HepG2 (cell line): ENCODE measurements around the gene BCAS3.

Experiments
- MED13 ChIP-seq: sonication (generic); formaldehyde crosslinking; IDR thresholded peaks from 2 replicates; pipeline ENCODE4 v1.5.0; 2020; ENCODE audit warnings: missing genetic modification reagents
- PHF5A ChIP-seq: IDR thresholded peaks from one replicate; pipeline ENCODE4 v1.6.1; 2018; ENCODE audit warnings: low read depth, missing genetic modification reagents; ENCODE audit not compliant: unreplicated experiment
- POLR2A ChIP-seq, 2 experiments: IDR thresholded peaks; 2 replicates each; pipeline ENCODE4 v1.6.1; 2011; ENCODE audit warnings: low read depth in 2 of 2, low read length in 2 of 2, mild to moderate bottlenecking in 1 of 2, moderate library complexity in 1 of 2; ENCODE audit not compliant: insufficient read depth in 1 of 2
- TCF7L2 ChIP-seq: IDR thresholded peaks from 2 replicates; pipeline ENCODE4 v1.6.1; 2011; ENCODE audit warnings: mild to moderate bottlenecking, low read depth, low read length, moderate library complexity
- TRIM22 ChIP-seq: fragments of 450-650 bp; IDR thresholded peaks from 2 replicates; pipeline ENCODE4 v1.6.1; 2017
- YY1 ChIP-seq: IDR thresholded peaks from 2 replicates; pipeline ENCODE4 v1.6.1; 2011; ENCODE audit warnings: low read length, low read depth, moderate library complexity, mild to moderate bottlenecking; ENCODE audit not compliant: insufficient read depth, insufficient replicate concordance
- ZBTB7A ChIP-seq: sonication (generic); formaldehyde crosslinking; IDR thresholded peaks from 2 replicates; pipeline ENCODE4 v1.8.0; 2022; ENCODE audit warnings: mild to moderate bottlenecking, missing genetic modification reagents
- ZNF280D ChIP-seq: sonication (generic); formaldehyde crosslinking; IDR thresholded peaks from 2 replicates; pipeline ENCODE4 v1.5.1; 2020; ENCODE audit warnings: mild to moderate bottlenecking, missing genetic modification reagents
- ZNF350 ChIP-seq: sonication (generic); formaldehyde crosslinking; IDR thresholded peaks from 2 replicates; pipeline ENCODE4 v1.4.0; 2020; ENCODE audit warnings: mild to moderate bottlenecking, low read depth, missing genetic modification reagents, borderline replicate concordance
- ZNF496 ChIP-seq: sonication (generic); formaldehyde crosslinking; IDR thresholded peaks from 2 replicates; pipeline ENCODE4 v1.8.1; 2023; ENCODE audit warnings: mild to moderate bottlenecking, moderate library complexity, missing genetic modification reagents; ENCODE audit not compliant: insufficient replicate concordance
- TF ChIP-seq, protein P1 (sequence below), 2 experiments: IDR thresholded peaks; 2 replicates each; pipeline ENCODE4 v1.6.1; 2011 to 2012; ENCODE audit warnings: low read length in 2 of 2, borderline replicate concordance in 1 of 2, low read depth in 1 of 2, mild to moderate bottlenecking in 1 of 2, moderate library complexity in 1 of 2
- TF ChIP-seq, protein P2 (sequence below): sonication (generic); formaldehyde crosslinking; IDR thresholded peaks from 2 replicates; pipeline ENCODE4 v1.4.0; 2020; ENCODE audit warnings: low read depth, missing genetic modification reagents

- TF ChIP-seq ZNF496 (CRISPR knock-in tag) (no peak), ZNF350 (CRISPR knock-in tag) (no peak), YY1 (no peak), TCF7L2 (no peak), PHF5A (CRISPR knock-in tag) (no peak), ZNF280D (no peak), TRIM22 (no peak), POLR2A (IDR thresholded peaks at IDR 0.05; ENCODE audit: insufficient read depth in 1 of 2, low read depth in 2 of 2, low read length in 2 of 2) (no peak), ZBTB7A (no peak), MED13 (no peak)
- TF ChIP-seq, protein P1, sequence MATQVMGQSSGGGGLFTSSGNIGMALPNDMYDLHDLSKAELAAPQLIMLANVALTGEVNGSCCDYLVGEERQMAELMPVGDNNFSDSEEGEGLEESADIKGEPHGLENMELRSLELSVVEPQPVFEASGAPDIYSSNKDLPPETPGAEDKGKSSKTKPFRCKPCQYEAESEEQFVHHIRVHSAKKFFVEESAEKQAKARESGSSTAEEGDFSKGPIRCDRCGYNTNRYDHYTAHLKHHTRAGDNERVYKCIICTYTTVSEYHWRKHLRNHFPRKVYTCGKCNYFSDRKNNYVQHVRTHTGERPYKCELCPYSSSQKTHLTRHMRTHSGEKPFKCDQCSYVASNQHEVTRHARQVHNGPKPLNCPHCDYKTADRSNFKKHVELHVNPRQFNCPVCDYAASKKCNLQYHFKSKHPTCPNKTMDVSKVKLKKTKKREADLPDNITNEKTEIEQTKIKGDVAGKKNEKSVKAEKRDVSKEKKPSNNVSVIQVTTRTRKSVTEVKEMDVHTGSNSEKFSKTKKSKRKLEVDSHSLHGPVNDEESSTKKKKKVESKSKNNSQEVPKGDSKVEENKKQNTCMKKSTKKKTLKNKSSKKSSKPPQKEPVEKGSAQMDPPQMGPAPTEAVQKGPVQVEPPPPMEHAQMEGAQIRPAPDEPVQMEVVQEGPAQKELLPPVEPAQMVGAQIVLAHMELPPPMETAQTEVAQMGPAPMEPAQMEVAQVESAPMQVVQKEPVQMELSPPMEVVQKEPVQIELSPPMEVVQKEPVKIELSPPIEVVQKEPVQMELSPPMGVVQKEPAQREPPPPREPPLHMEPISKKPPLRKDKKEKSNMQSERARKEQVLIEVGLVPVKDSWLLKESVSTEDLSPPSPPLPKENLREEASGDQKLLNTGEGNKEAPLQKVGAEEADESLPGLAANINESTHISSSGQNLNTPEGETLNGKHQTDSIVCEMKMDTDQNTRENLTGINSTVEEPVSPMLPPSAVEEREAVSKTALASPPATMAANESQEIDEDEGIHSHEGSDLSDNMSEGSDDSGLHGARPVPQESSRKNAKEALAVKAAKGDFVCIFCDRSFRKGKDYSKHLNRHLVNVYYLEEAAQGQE (IDR thresholded peaks at IDR 0.05; ENCODE audit: borderline replicate concordance in 1 of 2, low read depth in 1 of 2, low read length in 2 of 2) = no peak
- TF ChIP-seq, protein P2, sequence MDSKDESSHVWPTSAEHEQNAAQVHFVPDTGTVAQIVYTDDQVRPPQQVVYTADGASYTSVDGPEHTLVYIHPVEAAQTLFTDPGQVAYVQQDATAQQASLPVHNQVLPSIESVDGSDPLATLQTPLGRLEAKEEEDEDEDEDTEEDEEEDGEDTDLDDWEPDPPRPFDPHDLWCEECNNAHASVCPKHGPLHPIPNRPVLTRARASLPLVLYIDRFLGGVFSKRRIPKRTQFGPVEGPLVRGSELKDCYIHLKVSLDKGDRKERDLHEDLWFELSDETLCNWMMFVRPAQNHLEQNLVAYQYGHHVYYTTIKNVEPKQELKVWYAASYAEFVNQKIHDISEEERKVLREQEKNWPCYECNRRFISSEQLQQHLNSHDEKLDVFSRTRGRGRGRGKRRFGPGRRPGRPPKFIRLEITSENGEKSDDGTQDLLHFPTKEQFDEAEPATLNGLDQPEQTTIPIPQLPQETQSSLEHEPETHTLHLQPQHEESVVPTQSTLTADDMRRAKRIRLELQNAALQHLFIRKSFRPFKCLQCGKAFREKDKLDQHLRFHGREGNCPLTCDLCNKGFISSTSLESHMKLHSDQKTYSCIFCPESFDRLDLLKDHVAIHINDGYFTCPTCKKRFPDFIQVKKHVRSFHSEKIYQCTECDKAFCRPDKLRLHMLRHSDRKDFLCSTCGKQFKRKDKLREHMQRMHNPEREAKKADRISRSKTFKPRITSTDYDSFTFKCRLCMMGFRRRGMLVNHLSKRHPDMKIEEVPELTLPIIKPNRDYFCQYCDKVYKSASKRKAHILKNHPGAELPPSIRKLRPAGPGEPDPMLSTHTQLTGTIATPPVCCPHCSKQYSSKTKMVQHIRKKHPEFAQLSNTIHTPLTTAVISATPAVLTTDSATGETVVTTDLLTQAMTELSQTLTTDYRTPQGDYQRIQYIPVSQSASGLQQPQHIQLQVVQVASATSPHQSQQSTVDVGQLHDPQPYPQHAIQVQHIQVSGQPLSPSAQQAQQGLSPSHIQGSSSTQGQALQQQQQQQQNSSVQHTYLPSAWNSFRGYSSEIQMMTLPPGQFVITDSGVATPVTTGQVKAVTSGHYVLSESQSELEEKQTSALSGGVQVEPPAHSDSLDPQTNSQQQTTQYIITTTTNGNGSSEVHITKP (CRISPR knock-in tag) = no peak
These were observed 540.8 kb downstream of the BCAS3 start for GRCh38 chr17:61218438-61218837.
